HepG2 (cell line): ENCODE data around the gene ACAT2. TPM values are rescaled to one million over a fixed set of nuclear protein-coding genes. Genes with fewer than 3 reads are reported as not detected.
A peak's percentile ranks its signal among the peaks of the same experiment; 100 is the strongest.

Source experiments
- CREBL2 ChIP-seq: sonication (generic); formaldehyde crosslinking; IDR thresholded peaks from 2 replicates; pipeline ENCODE4 v1.8.1; 2023; ENCODE audit warnings: missing genetic modification reagents, mild to moderate bottlenecking, borderline replicate concordance
- EZH2 ChIP-seq: conservative IDR thresholded peaks from 2 replicates; pipeline ENCODE4 v1.6.1; 2012; ENCODE audit warnings: mild to moderate bottlenecking, low read depth, low read length, moderate library complexity
- HMGA1 ChIP-seq: sonication (generic); formaldehyde crosslinking; conservative IDR thresholded peaks from 2 replicates; pipeline ENCODE4 v1.4.0; 2020; ENCODE audit warnings: missing genetic modification reagents
- MIXL1 ChIP-seq: IDR thresholded peaks from 2 replicates; pipeline ENCODE4 v1.6.1; 2016
- U2AF1 ChIP-seq: fragments of 200-400 bp; formaldehyde crosslinking; optimal IDR thresholded peaks from 2 replicates; pipeline ENCODE3; 2017; ENCODE audit warnings: mild to moderate bottlenecking, low read depth, low read length
- ZBTB21 ChIP-seq: sonication (generic); formaldehyde crosslinking; IDR thresholded peaks from 2 replicates; pipeline ENCODE4 v1.4.0; 2020; ENCODE audit warnings: missing genetic modification reagents
- ZMAT3 ChIP-seq: sonication (generic); formaldehyde crosslinking; conservative IDR thresholded peaks from 2 replicates; pipeline ENCODE4 v1.7.0; 2021; ENCODE audit warnings: missing genetic modification reagents
- ZNF326 ChIP-seq: sonication (generic); formaldehyde crosslinking; IDR thresholded peaks from 2 replicates; pipeline ENCODE4 v1.4.0; 2020; ENCODE audit warnings: missing genetic modification reagents, borderline replicate concordance
- ZNF407 ChIP-seq: sonication (generic); formaldehyde crosslinking; IDR thresholded peaks from one replicate; pipeline ENCODE4 v1.5.1; 2020; ENCODE audit warnings: mild to moderate bottlenecking, missing genetic modification reagents; ENCODE audit errors: not compliant biosample characterization
- ZNF639 ChIP-seq: conservative IDR thresholded peaks from 2 replicates; pipeline ENCODE4 v1.6.1; 2018; ENCODE audit warnings: missing genetic modification reagents
- ZNF839 ChIP-seq: sonication (generic); formaldehyde crosslinking; IDR thresholded peaks from 2 replicates; pipeline ENCODE4 v1.4.0; 2020; ENCODE audit warnings: missing genetic modification reagents, mild to moderate bottlenecking, borderline replicate concordance
- ZSCAN20 ChIP-seq: sonication (generic); formaldehyde crosslinking; IDR thresholded peaks from 2 replicates; pipeline ENCODE4 v1.4.0; 2020; ENCODE audit warnings: missing genetic modification reagents, mild to moderate bottlenecking, borderline replicate concordance
- polyA plus RNA-seq, 8 experiments: library from polyadenylated mRNA; depleted of rRNA in 3 of 8; stranded (reverse) in 7 of 8; unstranded in 1 of 8; fragments of >200 nt; fragmentation: Illumina TruSeq in 4 of 8; extraction: Trizol in 4 of 8; gene quantifications; 2 replicates each; pipeline versions ENCODE4 v1.2.1 to v1.2.3, GENCODE V29; 2011 to 2016; ENCODE audit warnings: low read depth in 4 of 8, missing spikeins in 1 of 8, mixed read lengths in 1 of 8; ENCODE audit not compliant: insufficient read depth in 1 of 8
- total RNA-seq, 5 experiments: library from RNA; depleted of rRNA; stranded (reverse); fragments of >200 nt; fragmentation: Illumina TruSeq; extraction: Trizol; gene quantifications; 2 replicates each; pipeline ENCODE4 v1.2.3, GENCODE V29; 2016; ENCODE audit warnings: low read depth in 1 of 5
- TF ChIP-seq, protein P1 (sequence below): sonication (generic); formaldehyde crosslinking; IDR thresholded peaks from 2 replicates; pipeline ENCODE4 v1.4.0; 2020; ENCODE audit warnings: mild to moderate bottlenecking, missing genetic modification reagents
- TF ChIP-seq, protein P2 (sequence below): IDR thresholded peaks from 2 replicates; pipeline ENCODE4 v1.4.0; 2020; ENCODE audit warnings: mild to moderate bottlenecking, missing genetic modification reagents

ACAT2 gene
- total and polyA plus RNA-seq, 2 of the 13 experiments (the other 11 are each of a cell fraction or from before 2014, with no cell fraction given) = 121 to 534 TPM

GRCh38 chr6:159727717-159728445 is 34.0 kb upstream of the ACAT2 start (continued):
- TF ChIP-seq MIXL1 = no peak
- no peak for TF ChIP-seq ZNF407
- peak; percentile 45; the same call in 1 of the 2 replicates for TF ChIP-seq ZBTB21
- TF ChIP-seq ZMAT3 = peak; percentile 59; the same call in 1 of the 2 replicates
- TF ChIP-seq CREBL2 (CRISPR knock-in tag) = 0 out of 2 replicates have a peak, but pooled peaks have one; percentile 62
- TF ChIP-seq, protein P1, sequence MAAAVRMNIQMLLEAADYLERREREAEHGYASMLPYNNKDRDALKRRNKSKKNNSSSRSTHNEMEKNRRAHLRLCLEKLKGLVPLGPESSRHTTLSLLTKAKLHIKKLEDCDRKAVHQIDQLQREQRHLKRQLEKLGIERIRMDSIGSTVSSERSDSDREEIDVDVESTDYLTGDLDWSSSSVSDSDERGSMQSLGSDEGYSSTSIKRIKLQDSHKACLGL (CRISPR knock-in tag) = peak; percentile 40; the same call in 1 of the 2 replicates
- peak; percentile 13; the same call in 1 of the 2 replicates for TF ChIP-seq ZSCAN20 (CRISPR knock-in tag)
- TF ChIP-seq, protein P2, sequence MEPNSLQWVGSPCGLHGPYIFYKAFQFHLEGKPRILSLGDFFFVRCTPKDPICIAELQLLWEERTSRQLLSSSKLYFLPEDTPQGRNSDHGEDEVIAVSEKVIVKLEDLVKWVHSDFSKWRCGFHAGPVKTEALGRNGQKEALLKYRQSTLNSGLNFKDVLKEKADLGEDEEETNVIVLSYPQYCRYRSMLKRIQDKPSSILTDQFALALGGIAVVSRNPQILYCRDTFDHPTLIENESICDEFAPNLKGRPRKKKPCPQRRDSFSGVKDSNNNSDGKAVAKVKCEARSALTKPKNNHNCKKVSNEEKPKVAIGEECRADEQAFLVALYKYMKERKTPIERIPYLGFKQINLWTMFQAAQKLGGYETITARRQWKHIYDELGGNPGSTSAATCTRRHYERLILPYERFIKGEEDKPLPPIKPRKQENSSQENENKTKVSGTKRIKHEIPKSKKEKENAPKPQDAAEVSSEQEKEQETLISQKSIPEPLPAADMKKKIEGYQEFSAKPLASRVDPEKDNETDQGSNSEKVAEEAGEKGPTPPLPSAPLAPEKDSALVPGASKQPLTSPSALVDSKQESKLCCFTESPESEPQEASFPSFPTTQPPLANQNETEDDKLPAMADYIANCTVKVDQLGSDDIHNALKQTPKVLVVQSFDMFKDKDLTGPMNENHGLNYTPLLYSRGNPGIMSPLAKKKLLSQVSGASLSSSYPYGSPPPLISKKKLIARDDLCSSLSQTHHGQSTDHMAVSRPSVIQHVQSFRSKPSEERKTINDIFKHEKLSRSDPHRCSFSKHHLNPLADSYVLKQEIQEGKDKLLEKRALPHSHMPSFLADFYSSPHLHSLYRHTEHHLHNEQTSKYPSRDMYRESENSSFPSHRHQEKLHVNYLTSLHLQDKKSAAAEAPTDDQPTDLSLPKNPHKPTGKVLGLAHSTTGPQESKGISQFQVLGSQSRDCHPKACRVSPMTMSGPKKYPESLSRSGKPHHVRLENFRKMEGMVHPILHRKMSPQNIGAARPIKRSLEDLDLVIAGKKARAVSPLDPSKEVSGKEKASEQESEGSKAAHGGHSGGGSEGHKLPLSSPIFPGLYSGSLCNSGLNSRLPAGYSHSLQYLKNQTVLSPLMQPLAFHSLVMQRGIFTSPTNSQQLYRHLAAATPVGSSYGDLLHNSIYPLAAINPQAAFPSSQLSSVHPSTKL (CRISPR knock-in tag) = peak; percentile 36; the same call in 1 of the 2 replicates
- TF ChIP-seq HMGA1 = no peak
- TF ChIP-seq EZH2 = no peak
- no peak for TF ChIP-seq ZNF839 (CRISPR knock-in tag)
- no peak for TF ChIP-seq ZNF326 (CRISPR knock-in tag)
- peak; percentile 34; the same call in 1 of the 2 replicates for TF ChIP-seq ZNF639 (CRISPR knock-in tag)
- no peak for TF ChIP-seq U2AF1
